Liver (tissue), 3 donors: Measurements from ENCODE around the gene UCN2.

Source experiments
- CTCF ChIP-seq: fragments of 150-350 bp; IDR thresholded peaks from 2 replicates; pipeline ENCODE4 v1.5.1; 2017; ENCODE audit warnings: improper control_type of control experiment, low read depth, low read length; ENCODE audit not compliant: missing input control
- FOXA2 ChIP-seq: IDR thresholded peaks from 2 replicates; pipeline ENCODE4 v1.6.1; 2016; ENCODE audit warnings: antibody characterized with exemption
- GABPA ChIP-seq, 2 donors: IDR thresholded peaks in 1 of 2; conservative IDR thresholded peaks in 1 of 2; 2 replicates each; pipeline ENCODE4 v1.6.1; 2016; ENCODE audit warnings: antibody characterized with exemption in 2 of 2, mild to moderate bottlenecking in 1 of 2, moderate library complexity in 1 of 2
- RAD21 ChIP-seq, 2 donors: IDR thresholded peaks; 2 replicates each; pipeline ENCODE4 v1.6.1; 2016; ENCODE audit warnings: antibody characterized with exemption in 2 of 2, mild to moderate bottlenecking in 2 of 2
- TAF1 ChIP-seq: conservative IDR thresholded peaks from 2 replicates; pipeline ENCODE4 v1.6.1; 2016; ENCODE audit warnings: antibody characterized with exemption, mild to moderate bottlenecking
- YY1 ChIP-seq: IDR thresholded peaks from 2 replicates; pipeline ENCODE4 v1.6.1; 2016; ENCODE audit warnings: antibody characterized with exemption, mild to moderate bottlenecking
- donor health status: healthy.
- donor health status: healthy.

- no peak for TF ChIP-seq CTCF
- no peak for TF ChIP-seq RAD21 (IDR thresholded peaks at IDR 0.05)
- TF ChIP-seq YY1 = no peak
- no peak for TF ChIP-seq GABPA (IDR thresholded peaks at IDR 0.05 in 1 of 2, conservative IDR thresholded peaks at IDR 0.05 in 1 of 2)
- no peak for TF ChIP-seq TAF1
- TF ChIP-seq FOXA2 = no peak
Observed at GRCh38 chr3:48536785-48537184, 26.8 kb downstream of the UCN2 start.
